Superior temporal gyrus (tissue), 1 donor: ENCODE results near the gene PARP3.
"Not testable (repeated sequence)": the region's sequence is repeated elsewhere in the genome, so short reads cannot be mapped to it uniquely, and the experiment has no call there.

Experiments
- DNase-seq: peaks from one replicate; pipeline ENCODE4 v3.0.0-alpha.2; 2016; ENCODE audit errors: extremely low spot score

Gene PARP3

GRCh38 chr3:51985063-51985462 is 42.9 kb downstream of the PARP3 start:
- DNase-seq: no peak

GRCh38 chr3:51986010-51986947 is 44.1 kb downstream of the PARP3 start:
- DNase-seq: no peak

- DNase-seq: no peak
These were observed 45.4 kb downstream of the PARP3 start for GRCh38 chr3:51987568-51987967.

GRCh38 chr3:51988286-51989146 is 46.4 kb downstream of the PARP3 start:
- no peak for DNase-seq

GRCh38 chr3:51990501-51990971 is 48.4 kb downstream of the PARP3 start:
- not testable (repeated sequence) for DNase-seq

- no peak for DNase-seq
These were observed 50.0 kb downstream of the PARP3 start for GRCh38 chr3:51992017-51992682.

- DNase-seq: not testable (repeated sequence)
These were observed 51.5 kb downstream of the PARP3 start for GRCh38 chr3:51993657-51994056.

- no peak for DNase-seq
These were observed 52.4 kb downstream of the PARP3 start for GRCh38 chr3:51994530-51994929.

GRCh38 chr3:51995346-51996163 is 53.4 kb downstream of the PARP3 start, which contains the start of gene RPL29:
Gene RPL29, minus strand, starts transcription at chr3:51995895. Its CDS starts 434 bp downstream, at chr3:51995461.
- peak; percentile 97 for DNase-seq

- no peak for DNase-seq
These were observed 55.0 kb downstream of the PARP3 start for GRCh38 chr3:51997172-51997571.

GRCh38 chr3:51997935-51998596 is 55.9 kb downstream of the PARP3 start:
- DNase-seq: no peak
